GM23338 (cell line): Measurements from ENCODE around the gene PDP2.

ENCODE experiments used
- CREB1 ChIP-seq: fragments of 250-450 bp; sonication (Bioruptor Pico); IDR thresholded peaks from 2 replicates; pipeline ENCODE4 v1.5.0; 2020; ENCODE audit warnings: low read depth, mild to moderate bottlenecking, moderate library complexity
- EZH2 ChIP-seq: fragments of 200-600 bp; sonication (generic); IDR thresholded peaks from one replicate; pipeline ENCODE4 v1.8.0; 2017; ENCODE audit warnings: antibody characterized with exemption, mild to moderate bottlenecking, low read depth; ENCODE audit not compliant: unreplicated experiment
- EZH2phosphoT487 ChIP-seq: fragments of 200-600 bp; sonication (generic); IDR thresholded peaks from one replicate; pipeline ENCODE4 v1.8.1; 2018; ENCODE audit warnings: antibody characterized with exemption; ENCODE audit not compliant: unreplicated experiment
- JUNB ChIP-seq: IDR thresholded peaks from one replicate; pipeline ENCODE4 v1.6.1; 2016; ENCODE audit warnings: antibody characterized with exemption; ENCODE audit not compliant: unreplicated experiment
- POLR2AphosphoS5 ChIP-seq: IDR thresholded peaks from 2 replicates; pipeline ENCODE4 v1.6.1; 2016; ENCODE audit warnings: antibody characterized with exemption, low read depth
- REST ChIP-seq: IDR thresholded peaks from one replicate; pipeline ENCODE4 v1.6.1; 2018; ENCODE audit warnings: antibody characterized with exemption; ENCODE audit not compliant: unreplicated experiment
- STAT1 ChIP-seq: IDR thresholded peaks from one replicate; pipeline ENCODE4 v1.6.1; 2016; ENCODE audit warnings: antibody characterized with exemption; ENCODE audit not compliant: unreplicated experiment
- ZNF114 ChIP-seq: fragments of 250-450 bp; sonication (Bioruptor Pico); IDR thresholded peaks from 2 replicates; pipeline ENCODE4 v1.5.0; 2020; ENCODE audit warnings: mild to moderate bottlenecking, moderate library complexity
- ZNF331 ChIP-seq: fragments of 250-450 bp; sonication (Bioruptor Pico); IDR thresholded peaks from 2 replicates; pipeline ENCODE4 v1.5.0; 2020; ENCODE audit warnings: low read depth, mild to moderate bottlenecking, moderate library complexity
- TF ChIP-seq, protein P1 (sequence below), 2 experiments: fragments of 200-600 bp in 1 of 2; sonication (generic) in 1 of 2; conservative IDR thresholded peaks; 2 replicates each; pipeline versions ENCODE4 v1.5.1 to v1.6.1; 2016 to 2017; ENCODE audit warnings: antibody characterized with exemption in 2 of 2, low read depth in 2 of 2, mild to moderate bottlenecking in 2 of 2, moderate library complexity in 1 of 2
- TF ChIP-seq, protein P2 (sequence below): IDR thresholded peaks from 2 replicates; pipeline ENCODE4 v1.6.1; 2016; ENCODE audit warnings: antibody characterized with exemption

- no peak for TF ChIP-seq EZH2
- TF ChIP-seq, protein P1, sequence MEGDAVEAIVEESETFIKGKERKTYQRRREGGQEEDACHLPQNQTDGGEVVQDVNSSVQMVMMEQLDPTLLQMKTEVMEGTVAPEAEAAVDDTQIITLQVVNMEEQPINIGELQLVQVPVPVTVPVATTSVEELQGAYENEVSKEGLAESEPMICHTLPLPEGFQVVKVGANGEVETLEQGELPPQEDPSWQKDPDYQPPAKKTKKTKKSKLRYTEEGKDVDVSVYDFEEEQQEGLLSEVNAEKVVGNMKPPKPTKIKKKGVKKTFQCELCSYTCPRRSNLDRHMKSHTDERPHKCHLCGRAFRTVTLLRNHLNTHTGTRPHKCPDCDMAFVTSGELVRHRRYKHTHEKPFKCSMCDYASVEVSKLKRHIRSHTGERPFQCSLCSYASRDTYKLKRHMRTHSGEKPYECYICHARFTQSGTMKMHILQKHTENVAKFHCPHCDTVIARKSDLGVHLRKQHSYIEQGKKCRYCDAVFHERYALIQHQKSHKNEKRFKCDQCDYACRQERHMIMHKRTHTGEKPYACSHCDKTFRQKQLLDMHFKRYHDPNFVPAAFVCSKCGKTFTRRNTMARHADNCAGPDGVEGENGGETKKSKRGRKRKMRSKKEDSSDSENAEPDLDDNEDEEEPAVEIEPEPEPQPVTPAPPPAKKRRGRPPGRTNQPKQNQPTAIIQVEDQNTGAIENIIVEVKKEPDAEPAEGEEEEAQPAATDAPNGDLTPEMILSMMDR (conservative IDR thresholded peaks at IDR 0.05; ENCODE audit: low read depth in 2 of 2) = no peak
- no peak for TF ChIP-seq REST
- TF ChIP-seq POLR2AphosphoS5 = no peak
- TF ChIP-seq, protein P2, sequence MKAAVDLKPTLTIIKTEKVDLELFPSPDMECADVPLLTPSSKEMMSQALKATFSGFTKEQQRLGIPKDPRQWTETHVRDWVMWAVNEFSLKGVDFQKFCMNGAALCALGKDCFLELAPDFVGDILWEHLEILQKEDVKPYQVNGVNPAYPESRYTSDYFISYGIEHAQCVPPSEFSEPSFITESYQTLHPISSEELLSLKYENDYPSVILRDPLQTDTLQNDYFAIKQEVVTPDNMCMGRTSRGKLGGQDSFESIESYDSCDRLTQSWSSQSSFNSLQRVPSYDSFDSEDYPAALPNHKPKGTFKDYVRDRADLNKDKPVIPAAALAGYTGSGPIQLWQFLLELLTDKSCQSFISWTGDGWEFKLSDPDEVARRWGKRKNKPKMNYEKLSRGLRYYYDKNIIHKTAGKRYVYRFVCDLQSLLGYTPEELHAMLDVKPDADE = no peak
- TF ChIP-seq EZH2phosphoT487 = no peak
- TF ChIP-seq ZNF331 = no peak
- no peak for TF ChIP-seq CREB1
- no peak for TF ChIP-seq STAT1
- no peak for TF ChIP-seq JUNB
- TF ChIP-seq ZNF114 (CRISPR knock-in tag) = no peak
Observed at GRCh38 chr16:66886321-66886720, 6.0 kb downstream of the PDP2 start.
